ENCODE results near the gene ASTN2.

DNA sequence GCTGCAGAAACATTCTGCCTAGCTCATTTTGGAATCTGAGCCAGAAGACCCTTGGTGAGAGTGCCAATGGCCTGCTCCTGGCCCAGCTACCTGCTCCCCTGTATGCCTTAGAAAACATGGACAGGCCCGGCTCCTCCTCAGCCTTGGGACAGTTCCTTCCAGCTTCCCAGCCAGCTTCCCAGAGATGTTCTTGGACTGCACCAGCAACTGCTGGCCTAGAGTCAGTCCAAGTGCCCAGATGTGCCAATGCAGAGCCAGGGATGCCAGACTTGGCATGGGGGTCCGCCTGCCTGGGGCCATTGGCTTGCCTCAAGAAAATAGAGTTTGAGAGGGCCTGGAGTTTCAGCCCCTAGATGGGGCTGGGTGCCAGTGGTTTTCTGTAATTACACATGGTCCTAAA is 870.0 kb downstream of the ASTN2 start:
- no peak for TF ChIP-seq GATA2 (IDR thresholded peaks at IDR 0.05; ENCODE audit: low read depth, low read length)
- no peak for TF ChIP-seq GATA3 (IDR thresholded peaks at IDR 0.05; ENCODE audit: low read depth, low read length)

All from SH-SY5Y (cell line).